Measurements from ENCODE around the gene PLK1.
"Not testable (repeated sequence)": the region's sequence is repeated elsewhere in the genome, so short reads cannot be mapped to it uniquely, and the experiment has no call there.

The PLK1 gene

GRCh38 chr16:23712976-23713375, 34.3 kb downstream of the PLK1 start, which contains the start of gene ERN2:
Gene ERN2 (minus strand): TSS chr16:23713222. CDS start chr16:23713187, 35 bp downstream.
- Histone ChIP-seq H3K4me3 (ENCODE audit: low read length, poor library complexity, severe bottlenecking) (no peak within 1 kb of the TSS), H3K27me3 (ENCODE audit: insufficient read depth, low read length, poor library complexity, severe bottlenecking) (no peaks in the 10 kb centered on the region), H3K4me2 (ENCODE audit: low read depth, low read length, poor library complexity, severe bottlenecking) (no peak within 1 kb of the TSS), H3K79me2 (ENCODE audit: insufficient read depth, low read length) (no peaks in the 10 kb centered on the region), H3K4me1 (ENCODE audit: insufficient read depth, low read length, poor library complexity, severe bottlenecking) (no peaks in the 10 kb centered on the region), H3K9me3 (ENCODE audit: insufficient read depth, low read depth, low read length) (no peaks in the 10 kb centered on the region), H3K9ac (ENCODE audit: low read depth, low read length, poor library complexity, severe bottlenecking) (no peak within 1 kb of the TSS), H3K9me2 (replicated peaks; ENCODE audit: low read depth, low read length) (no peaks in the 10 kb centered on the region), H4K20me1 (ENCODE audit: insufficient read depth, low read length, poor library complexity, severe bottlenecking) (no peaks in the 10 kb centered on the region), H3F3A (ENCODE audit: low read depth) (no peaks in the 10 kb centered on the region), H2AFZ (ENCODE audit: low read length) (no peak within 1 kb of the TSS), H3K36me3 (ENCODE audit: insufficient read depth, low read length) (no peaks in the 10 kb centered on the region)
- TF ChIP-seq CTCF (conservative IDR thresholded peaks at IDR 0.05; ENCODE audit: low read length) (no peak), EZH2phosphoT487 (IDR thresholded peaks at IDR 0.05; ENCODE audit: borderline replicate concordance) (no peak)

GRCh38 chr16:23716484-23716883, 37.8 kb downstream of the PLK1 start:
- H3F3A ChIP-seq (ENCODE audit: low read depth), result no peaks in the 10 kb centered on the region
- H3K4me2 ChIP-seq (ENCODE audit: low read depth, low read length, poor library complexity, severe bottlenecking), result no peak overlapping the region
- no peaks in the 10 kb centered on the region for H3K9me3 ChIP-seq (ENCODE audit: insufficient read depth, low read depth, low read length)
- no peaks in the 10 kb centered on the region for H4K20me1 ChIP-seq (ENCODE audit: insufficient read depth, low read length, poor library complexity, severe bottlenecking)
- no peaks in the 10 kb centered on the region for H3K36me3 ChIP-seq (ENCODE audit: insufficient read depth, low read length)
- no peak overlapping the region for H3K4me3 ChIP-seq (ENCODE audit: low read length, poor library complexity, severe bottlenecking)
- no peak overlapping the region for H2AFZ ChIP-seq (ENCODE audit: low read length)
- no peaks in the 10 kb centered on the region for H3K4me1 ChIP-seq (ENCODE audit: insufficient read depth, low read length, poor library complexity, severe bottlenecking)
- no peaks in the 10 kb centered on the region for H3K79me2 ChIP-seq (ENCODE audit: insufficient read depth, low read length)
- no peak for TF ChIP-seq EZH2phosphoT487 (IDR thresholded peaks at IDR 0.05; ENCODE audit: borderline replicate concordance)
- no peak for TF ChIP-seq CTCF (conservative IDR thresholded peaks at IDR 0.05; ENCODE audit: low read length)
- H3K27me3 ChIP-seq (ENCODE audit: insufficient read depth, low read length, poor library complexity, severe bottlenecking), result no peaks in the 10 kb centered on the region
- no peak overlapping the region for H3K9ac ChIP-seq (ENCODE audit: low read depth, low read length, poor library complexity, severe bottlenecking)
- H3K9me2 ChIP-seq (replicated peaks; ENCODE audit: low read depth, low read length), result no peaks in the 10 kb centered on the region

GRCh38 chr16:23722613-23723240, 44.0 kb downstream of the PLK1 start:
- not testable (repeated sequence) for H3K9me3 ChIP-seq (ENCODE audit: insufficient read depth, low read depth, low read length); H3F3A ChIP-seq (ENCODE audit: low read depth); H3K4me3 ChIP-seq (ENCODE audit: low read length, poor library complexity, severe bottlenecking); H3K4me1 ChIP-seq (ENCODE audit: insufficient read depth, low read length, poor library complexity, severe bottlenecking); H4K20me1 ChIP-seq (ENCODE audit: insufficient read depth, low read length, poor library complexity, severe bottlenecking); H3K79me2 ChIP-seq (ENCODE audit: insufficient read depth, low read length); H2AFZ ChIP-seq (ENCODE audit: low read length); H3K9ac ChIP-seq (ENCODE audit: low read depth, low read length, poor library complexity, severe bottlenecking); H3K9me2 ChIP-seq (replicated peaks; ENCODE audit: low read depth, low read length); H3K4me2 ChIP-seq (ENCODE audit: low read depth, low read length, poor library complexity, severe bottlenecking); H3K27me3 ChIP-seq (ENCODE audit: insufficient read depth, low read length, poor library complexity, severe bottlenecking); H3K36me3 ChIP-seq (ENCODE audit: insufficient read depth, low read length)
